HG02840 (cell line): ENCODE measurements around the gene HNRNPH1.
A peak's percentile ranks its signal among the peaks of the same experiment; 100 is the strongest.
"Not testable (repeated sequence)": the region's sequence is repeated elsewhere in the genome, so short reads cannot be mapped to it uniquely, and the experiment has no call there.

Experiments used
- ATAC-seq: cut with Tn5 transposase; IDR thresholded peaks from one replicate; pipeline ENCODE4 v1.9.1; 2021; ENCODE audit warnings: mild to moderate bottlenecking, moderate library complexity, moderate number of reproducible peaks; ENCODE audit not compliant: unreplicated experiment, low FRiP score

Gene HNRNPH1, protein sequence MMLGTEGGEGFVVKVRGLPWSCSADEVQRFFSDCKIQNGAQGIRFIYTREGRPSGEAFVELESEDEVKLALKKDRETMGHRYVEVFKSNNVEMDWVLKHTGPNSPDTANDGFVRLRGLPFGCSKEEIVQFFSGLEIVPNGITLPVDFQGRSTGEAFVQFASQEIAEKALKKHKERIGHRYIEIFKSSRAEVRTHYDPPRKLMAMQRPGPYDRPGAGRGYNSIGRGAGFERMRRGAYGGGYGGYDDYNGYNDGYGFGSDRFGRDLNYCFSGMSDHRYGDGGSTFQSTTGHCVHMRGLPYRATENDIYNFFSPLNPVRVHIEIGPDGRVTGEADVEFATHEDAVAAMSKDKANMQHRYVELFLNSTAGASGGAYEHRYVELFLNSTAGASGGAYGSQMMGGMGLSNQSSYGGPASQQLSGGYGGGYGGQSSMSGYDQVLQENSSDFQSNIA

DNA sequence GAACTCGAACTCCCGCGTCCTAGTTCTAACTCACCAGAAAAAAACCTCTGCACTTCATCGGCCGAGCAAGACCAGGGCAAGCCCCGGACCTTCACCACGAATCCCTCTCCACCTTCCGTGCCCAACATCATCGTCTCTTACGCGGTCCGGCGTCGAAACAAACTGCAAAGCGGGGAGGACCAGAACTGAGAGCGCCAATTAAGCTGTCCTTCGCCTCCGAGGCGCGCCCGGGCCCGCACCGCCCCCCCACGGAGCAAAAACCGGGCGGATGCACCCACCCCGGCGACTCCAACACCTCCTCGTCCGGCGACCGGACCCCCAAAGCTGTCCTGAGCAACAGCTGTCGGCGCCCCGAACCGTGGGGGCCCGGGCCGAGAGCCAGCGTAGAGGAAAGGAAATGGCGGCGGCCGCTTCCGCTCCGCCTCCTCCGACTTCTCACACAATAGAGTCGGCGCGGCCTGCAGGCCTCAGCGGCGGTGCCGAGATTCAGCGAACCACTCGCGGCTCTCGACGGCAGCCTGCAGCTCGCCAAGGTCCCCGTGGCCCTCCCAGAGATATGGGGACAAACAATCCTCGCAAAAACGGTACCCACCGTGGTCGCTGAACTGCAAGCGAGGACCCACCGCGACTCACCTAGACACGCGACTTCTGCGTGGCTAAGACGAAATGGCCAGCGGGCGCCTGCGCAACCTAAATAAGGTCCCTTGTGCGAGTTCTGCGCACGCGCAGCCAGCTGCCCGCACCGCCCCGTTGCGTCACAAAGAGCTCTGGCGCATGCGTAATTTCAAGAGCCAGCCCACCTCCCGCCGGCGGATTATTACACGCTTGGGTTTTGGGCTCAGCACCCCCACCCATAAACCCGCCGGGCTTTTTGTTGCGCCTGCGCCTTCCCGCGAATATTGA lies at the start of gene HNRNPH1:
Gene HNRNPH1, minus strand, starts transcription at position 669 of the 903 bp plus-strand sequence. Its CDS starts 538 bp downstream, at position 131.
- peak; percentile 77 for ATAC-seq

DNA sequence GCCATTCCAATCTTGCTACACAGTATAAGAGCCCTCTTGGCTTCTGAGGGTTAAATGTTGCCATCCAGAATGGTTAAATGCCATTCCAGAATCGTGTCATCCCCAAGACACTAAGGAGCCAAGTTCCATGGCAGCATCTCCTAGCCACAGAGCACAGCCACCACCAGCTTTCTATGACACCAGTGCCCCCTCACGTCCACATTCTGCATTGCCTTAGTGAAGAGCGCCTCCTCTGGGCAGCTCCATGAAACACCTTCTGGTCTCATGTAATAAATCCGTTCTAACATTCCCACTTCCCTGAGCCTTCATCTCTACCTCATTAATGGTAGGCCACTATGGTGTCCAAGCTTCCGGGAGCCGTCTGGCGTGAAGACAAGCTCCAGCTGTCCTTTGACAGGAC lies 44.9 kb upstream of the HNRNPH1 start:
- no peak for ATAC-seq

DNA sequence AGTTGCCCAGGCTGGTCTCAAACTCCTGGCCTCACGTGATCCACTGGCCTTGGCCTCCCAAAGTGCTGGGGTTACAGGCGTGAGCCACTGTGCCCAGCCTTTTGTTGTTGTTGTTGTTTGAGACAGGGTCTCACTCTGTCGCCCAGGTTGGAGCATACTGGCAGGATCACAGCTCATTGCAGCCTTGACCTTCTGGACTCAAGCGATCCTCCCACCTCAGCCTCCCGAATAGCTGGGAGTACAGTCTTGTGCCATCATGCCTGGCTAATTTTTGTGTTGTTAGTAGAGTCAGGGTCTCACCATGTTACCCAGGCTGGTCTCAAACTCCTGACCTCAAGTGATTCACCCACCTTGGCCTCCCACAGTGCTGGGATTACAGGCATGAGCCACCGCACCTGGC lies 38.2 kb upstream of the HNRNPH1 start:
- ATAC-seq: not testable (repeated sequence)

DNA sequence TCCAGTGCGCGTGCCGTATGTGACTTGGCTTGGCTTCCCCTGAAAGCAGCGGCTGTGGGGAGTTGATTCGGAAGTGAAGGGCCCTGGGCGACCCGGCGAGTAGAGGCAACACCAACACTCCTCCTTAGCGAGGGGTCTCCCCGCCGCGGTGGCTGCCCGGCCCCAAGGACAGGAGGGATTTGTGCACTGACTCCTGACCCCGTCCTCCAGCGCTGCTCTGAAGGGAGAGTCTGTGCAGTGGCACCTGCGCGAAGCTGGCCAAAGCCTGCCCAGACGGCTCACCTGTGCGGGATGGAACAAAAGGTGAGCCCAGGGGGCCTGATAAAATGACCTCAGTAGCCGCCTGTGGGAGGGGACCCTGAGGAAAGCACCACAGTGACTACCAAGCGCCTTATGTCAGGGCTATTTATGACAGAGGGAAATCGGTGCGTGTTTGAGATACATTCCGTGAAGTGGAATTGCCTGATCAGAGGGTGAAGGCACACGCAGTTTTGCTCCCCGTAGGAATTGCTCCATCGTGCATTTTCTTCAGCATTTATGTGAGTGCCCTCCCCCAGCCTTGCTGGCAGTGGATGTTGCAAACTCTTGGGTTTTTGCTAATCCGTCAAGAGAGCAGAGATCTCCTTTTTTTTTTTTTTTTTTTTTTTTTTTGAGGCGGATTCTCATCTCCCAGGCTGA lies 34.8 kb upstream of the HNRNPH1 start:
- peak; percentile 55 for ATAC-seq

DNA sequence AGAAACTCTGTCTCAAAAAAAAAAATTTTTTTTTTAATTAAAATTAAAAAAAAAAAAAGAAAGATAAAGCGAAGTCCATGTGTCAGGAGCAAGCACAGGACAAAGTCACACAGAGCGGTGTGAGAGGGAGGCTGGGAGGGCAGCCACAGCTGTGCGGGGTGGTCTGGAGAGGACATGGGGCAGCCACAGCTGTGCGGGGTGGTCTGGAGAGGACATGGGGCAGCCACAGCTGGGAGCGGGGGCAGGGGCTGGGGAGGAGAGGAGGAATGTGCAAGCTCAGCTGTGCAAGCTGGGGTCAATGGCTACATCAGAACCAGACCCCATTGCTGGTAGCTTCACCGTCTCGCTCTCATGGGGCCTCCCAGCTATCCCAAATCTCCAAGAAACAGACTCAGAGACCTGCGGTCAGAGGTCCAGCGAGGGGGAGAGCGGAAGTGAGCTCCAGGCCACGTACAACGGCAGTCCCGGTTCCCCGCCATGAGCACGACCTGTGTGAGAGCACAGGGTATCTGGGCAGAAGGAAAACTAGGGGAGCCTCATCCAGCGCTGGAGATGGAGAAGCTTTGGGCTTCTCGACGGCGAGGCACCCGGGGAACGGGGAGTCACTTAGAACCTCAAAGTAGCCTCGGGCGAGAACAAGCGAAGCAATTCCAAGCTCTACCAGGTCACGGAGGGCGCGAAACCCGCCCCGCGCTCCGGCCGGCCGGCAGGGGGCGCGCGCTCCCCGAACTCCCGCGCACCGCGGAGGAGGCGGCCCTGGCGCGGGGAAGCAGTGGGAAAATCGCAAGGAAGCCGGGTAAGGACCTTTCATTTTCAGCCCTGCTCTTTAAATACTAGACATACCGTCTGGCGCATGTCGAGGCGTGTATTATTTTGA lies 34.1 kb upstream of the HNRNPH1 start:
- ATAC-seq: peak; percentile 86

DNA sequence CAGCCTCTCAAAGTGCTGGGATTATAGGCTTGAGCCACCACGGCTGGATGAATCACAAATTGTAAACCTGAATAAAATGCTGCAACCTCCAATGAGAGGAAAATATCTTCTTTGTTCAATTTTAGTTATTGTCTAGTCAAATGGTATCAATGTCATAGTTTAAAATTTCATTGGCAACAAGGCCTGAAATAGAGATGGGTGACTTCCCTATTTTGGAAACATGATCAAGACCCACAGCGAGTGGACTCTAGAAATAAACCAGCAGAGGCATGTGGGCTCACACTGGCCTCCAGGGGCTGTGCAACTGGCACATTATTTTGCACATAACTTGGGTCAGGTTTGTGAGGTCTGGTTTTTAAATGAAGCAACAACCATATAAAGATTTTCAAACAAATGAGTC lies 29.7 kb upstream of the HNRNPH1 start:
- not testable (repeated sequence) for ATAC-seq

DNA sequence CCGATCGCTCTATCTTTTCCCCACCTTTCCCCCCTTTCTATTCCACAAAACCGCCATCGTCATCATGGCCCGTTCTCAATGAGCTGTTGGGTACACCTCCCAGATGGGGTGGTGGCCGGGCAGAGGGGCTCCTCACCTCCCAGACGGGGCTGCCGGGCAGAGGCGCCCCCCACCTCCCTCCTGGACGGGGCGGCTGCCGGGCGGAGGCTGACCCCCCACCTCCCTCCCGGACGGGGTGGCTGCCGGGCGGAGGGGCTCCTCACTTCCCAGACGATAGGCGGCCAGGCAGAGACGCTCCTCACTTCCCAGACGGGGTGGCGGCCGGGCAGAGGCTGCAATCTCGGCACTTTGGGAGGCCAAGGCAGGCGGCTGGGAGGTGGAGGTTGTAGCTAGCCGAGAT lies 26.8 kb upstream of the HNRNPH1 start:
- not testable (repeated sequence) for ATAC-seq

DNA sequence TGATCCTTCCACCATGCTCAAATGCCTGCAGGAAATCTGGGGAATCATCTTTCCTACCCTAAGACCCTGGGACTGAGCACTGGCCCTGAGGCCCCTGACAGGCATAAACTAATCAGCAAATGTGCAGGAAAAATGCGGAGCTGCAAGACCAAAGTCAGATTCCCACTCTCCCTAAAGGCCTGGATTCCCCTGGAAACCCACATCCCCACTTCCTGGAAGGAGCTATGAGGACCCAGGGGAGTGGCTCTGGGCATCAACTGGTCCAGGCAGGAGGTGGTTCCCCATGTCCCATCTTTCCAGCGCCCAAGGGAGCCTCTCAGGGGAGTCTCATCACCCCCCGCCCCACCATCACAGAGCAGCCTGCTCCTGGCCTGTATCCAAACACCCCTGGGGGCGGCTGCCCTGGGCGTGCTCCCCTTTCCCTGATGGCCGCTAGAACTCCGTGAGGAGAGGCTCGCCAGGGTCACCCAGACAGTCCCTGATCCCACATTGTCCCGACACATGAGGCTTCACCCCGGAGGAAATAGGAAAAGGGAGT lies 25.8 kb upstream of the HNRNPH1 start:
- not testable (repeated sequence) for ATAC-seq

DNA sequence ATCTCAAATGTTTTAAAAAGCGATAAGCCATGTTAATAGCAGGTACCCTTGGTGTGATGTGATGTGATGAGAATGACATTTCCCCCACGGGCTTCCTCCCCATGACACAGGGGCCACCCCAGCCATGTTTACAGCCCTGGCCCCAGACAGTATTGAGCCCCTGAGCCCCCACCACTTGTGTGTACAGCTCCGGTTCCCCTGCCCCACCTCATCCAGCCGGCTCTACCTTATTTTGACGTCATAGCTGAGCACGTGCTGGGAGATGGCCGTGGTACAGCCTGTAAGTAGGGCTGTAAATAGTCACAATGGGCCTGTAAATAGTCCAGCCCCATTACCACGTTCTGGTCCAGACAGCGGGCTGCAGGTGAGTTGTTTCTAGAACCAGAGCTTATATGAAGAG lies 24.9 kb upstream of the HNRNPH1 start:
- no peak for ATAC-seq

DNA sequence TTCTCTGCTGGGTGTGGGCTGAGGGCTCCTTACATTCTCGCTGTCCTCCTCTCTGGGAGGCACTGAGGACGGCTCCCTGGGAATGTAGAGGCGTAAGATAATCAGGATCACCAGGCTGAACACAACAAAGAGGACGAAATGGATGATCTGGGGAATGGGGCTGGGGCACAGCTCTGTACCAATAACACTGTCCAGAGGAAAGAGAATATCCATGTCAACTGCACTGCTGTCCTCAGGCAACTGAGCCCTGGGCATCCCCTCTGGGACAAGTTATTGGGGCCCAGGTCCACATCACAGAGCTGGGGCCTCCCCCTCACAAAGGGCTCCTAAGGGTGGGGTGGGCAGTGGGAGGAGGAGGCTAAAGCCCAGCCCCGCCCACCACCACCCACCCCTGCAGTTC lies 21.3 kb upstream of the HNRNPH1 start:
- not testable (repeated sequence) for ATAC-seq

DNA sequence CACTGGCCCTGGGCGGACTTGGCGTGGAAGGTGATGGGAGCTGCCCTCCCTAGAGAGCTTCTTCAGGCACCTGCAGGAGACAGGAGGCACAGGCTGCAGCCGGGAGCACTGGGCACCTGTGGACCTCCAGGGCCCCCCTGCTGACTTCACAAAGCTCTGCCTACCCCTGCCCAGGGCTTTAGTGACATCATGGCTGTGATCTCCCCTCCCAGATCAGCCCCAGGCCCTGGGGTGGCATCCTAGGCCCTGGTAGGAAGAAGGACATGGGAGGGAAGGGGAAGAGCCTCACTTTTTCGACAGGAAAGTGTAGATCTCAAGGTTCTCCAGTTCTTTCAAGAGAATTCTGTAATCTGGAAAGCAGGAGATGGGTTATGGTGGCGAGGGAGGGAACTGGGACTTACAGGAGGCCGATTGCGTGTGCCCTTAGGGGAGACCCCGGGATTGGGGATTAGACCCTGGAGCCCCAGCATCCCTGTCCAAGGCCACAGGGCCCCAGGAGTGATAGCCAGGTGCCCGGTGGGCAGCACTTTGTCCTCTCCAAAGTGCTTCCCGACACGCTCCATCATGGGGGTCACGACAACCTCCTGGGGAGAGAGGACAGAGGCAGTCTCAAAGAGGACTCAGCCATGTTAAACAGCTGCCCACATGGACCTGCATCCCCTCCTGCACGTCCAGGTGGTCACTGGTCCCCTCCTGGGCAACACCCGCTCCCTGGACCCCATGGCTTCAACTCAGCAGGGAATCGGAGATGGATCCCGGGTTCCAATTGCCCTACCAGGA lies 19.9 kb upstream of the HNRNPH1 start:
- ATAC-seq: not testable (repeated sequence)

DNA sequence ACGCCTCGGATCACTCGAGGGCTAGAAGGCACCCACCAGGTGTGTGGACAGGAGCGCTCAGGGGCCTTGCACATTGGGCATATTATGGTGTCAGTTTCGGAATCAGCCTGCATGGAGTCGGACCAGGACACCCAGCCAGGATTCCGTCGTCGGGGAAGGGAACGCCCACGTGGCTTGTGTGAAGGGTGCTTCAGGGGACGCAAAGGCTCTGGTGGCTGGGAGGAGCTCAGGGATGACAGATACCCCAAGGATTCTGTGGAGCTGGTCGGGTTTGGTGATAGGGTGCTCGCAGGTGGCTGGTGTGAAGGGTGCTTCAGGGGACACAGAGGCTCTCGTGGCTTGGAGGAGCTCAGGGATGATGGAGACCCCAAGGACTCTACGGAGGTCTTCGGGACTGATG lies 19.2 kb upstream of the HNRNPH1 start:
- ATAC-seq: not testable (repeated sequence)

DNA sequence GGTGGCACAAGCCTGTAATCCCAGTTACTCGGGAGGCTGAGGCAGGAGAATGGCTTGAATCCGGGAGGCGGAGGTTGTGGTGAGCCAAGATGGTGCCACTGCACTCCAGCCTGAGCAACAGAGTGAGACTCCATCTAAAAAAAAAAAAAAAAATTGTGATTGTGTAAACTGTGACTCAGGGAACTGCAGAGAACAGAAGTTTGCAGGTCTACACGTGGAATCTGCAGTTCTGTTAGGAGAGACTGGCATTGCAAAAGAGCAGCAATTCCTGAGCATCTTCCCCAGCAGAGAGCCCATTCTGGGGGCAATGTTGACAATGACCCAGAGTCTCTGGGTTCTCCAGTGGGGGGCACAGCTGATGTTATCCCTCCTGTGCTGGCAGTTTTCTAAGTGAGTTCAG lies 18.3 kb upstream of the HNRNPH1 start:
- not testable (repeated sequence) for ATAC-seq

DNA sequence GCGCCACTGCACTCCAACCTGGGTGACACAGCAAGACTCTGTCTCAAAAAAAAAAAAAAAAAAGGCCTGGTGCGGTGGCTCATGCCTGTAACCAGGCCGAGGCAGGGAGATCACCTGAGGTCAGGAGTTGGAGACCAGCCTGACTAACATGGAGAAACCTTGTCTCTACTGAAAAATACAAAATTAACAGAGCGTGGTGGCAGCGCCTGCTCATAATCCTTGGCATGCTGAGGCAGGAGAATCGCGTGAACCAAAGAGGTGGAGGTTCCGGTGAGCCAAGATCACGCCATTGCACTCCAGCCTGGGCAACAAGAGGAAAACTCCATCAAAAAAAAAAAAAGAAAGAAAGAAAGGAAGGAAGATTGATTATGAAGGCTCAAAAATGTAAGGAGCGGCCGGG lies 15.8 kb upstream of the HNRNPH1 start:
- not testable (repeated sequence) for ATAC-seq

DNA sequence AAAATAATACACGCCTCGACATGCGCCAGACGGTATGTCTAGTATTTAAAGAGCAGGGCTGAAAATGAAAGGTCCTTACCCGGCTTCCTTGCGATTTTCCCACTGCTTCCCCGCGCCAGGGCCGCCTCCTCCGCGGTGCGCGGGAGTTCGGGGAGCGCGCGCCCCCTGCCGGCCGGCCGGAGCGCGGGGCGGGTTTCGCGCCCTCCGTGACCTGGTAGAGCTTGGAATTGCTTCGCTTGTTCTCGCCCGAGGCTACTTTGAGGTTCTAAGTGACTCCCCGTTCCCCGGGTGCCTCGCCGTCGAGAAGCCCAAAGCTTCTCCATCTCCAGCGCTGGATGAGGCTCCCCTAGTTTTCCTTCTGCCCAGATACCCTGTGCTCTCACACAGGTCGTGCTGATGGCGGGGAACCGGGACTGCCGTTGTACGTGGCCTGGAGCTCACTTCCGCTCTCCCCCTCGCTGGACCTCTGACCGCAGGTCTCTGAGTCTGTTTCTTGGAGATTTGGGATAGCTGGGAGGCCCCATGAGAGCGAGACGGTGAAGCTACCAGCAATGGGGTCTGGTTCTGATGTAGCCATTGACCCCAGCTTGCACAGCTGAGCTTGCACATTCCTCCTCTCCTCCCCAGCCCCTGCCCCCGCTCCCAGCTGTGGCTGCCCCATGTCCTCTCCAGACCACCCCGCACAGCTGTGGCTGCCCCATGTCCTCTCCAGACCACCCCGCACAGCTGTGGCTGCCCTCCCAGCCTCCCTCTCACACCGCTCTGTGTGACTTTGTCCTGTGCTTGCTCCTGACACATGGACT lies 11.1 kb upstream of the HNRNPH1 start:
- peak; percentile 83 for ATAC-seq

DNA sequence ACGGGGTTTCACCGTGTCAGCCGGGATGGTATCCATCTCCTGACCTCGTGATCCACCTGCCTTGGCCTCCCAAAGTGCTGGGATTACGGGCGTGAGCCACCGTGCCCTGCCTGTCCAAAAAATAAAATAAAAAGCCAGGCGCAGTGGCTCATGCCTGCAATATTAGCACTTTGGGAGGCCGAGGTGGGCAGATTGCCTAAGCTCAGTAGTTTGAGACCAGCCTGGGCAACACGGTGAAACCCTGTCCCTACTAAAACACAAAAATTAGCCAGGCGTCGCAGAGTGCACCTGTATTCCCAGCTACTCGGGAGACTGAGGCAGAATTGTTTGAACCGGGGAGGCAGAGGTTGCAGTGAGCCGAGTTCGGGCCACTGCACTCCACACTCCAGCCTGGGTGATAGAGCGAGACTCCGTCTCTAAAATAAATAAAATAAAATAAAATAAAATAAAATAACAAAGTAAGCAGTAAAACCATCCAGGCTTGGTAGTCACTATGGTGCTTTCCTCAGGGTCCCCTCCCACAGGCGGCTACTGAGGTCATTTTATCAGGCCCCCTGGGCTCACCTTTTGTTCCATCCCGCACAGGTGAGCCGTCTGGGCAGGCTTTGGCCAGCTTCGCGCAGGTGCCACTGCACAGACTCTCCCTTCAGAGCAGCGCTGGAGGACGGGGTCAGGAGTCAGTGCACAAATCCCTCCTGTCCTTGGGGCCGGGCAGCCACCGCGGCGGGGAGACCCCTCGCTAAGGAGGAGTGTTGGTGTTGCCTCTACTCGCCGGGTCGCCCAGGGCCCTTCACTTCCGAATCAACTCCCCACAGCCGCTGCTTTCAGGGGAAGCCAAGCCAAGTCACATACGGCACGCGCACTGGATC lies 10.3 kb upstream of the HNRNPH1 start:
- peak; percentile 44 for ATAC-seq

DNA sequence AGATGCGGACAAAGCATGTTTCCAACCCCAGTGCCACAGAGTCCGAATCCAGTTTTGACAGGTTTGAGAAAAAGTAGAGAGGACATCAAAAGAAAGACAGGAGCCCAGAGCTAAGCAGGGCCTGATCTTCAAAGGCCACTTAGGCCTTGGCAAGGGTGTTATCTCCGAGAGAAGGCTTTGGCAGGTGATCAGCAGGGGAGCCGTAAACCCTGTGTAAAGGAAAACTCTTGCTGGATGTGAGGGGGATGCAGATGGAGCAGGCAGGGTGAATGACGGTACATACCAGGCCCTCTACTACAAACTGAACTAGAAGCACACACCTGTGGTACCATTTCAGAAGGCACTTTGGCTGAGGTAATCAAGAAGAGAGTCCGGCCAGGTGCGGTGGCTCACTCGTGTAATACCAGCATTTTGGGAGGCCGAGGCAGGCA lies 1.4 kb upstream of the HNRNPH1 start:
- ATAC-seq: no peak
